Measurements from ENCODE around the gene FREM3.

Gene FREM3

GRCh38 chr4:143658336-143658735 is 42.1 kb downstream of the FREM3 start:
- no peak for DNase-seq

GRCh38 chr4:143654571-143654970 is 45.9 kb downstream of the FREM3 start:
- no peak for DNase-seq

GRCh38 chr4:143653031-143653430 is 47.4 kb downstream of the FREM3 start:
- peak; percentile 2 for DNase-seq

- DNase-seq, result no peak
Measured at GRCh38 chr4:143643399-143643798, 57.1 kb downstream of the FREM3 start.

GRCh38 chr4:143642611-143643010 is 57.9 kb downstream of the FREM3 start:
- DNase-seq, result no peak

GRCh38 chr4:143641361-143641760 is 59.1 kb downstream of the FREM3 start:
- no peak for DNase-seq

GRCh38 chr4:143634763-143635162 is 65.7 kb downstream of the FREM3 start:
- no peak for DNase-seq

GRCh38 chr4:143633833-143634232 is 66.6 kb downstream of the FREM3 start:
- DNase-seq, result no peak

GRCh38 chr4:143626134-143626911 is 74.2 kb downstream of the FREM3 start:
- peak; percentile 59 for DNase-seq

- no peak for DNase-seq
Measured at GRCh38 chr4:143625632-143626031, 74.8 kb downstream of the FREM3 start.

GRCh38 chr4:143623896-143624295 is 76.6 kb downstream of the FREM3 start:
- no peak for DNase-seq

- DNase-seq, result no peak
Measured at GRCh38 chr4:143618811-143619210, 81.7 kb downstream of the FREM3 start.

- peak; percentile 12 for DNase-seq
Measured at GRCh38 chr4:143617994-143618679, 82.3 kb downstream of the FREM3 start.

- peak; percentile 66 for DNase-seq
Measured at GRCh38 chr4:143616771-143617170, 83.7 kb downstream of the FREM3 start.

GRCh38 chr4:143609492-143609891 is 91.0 kb downstream of the FREM3 start:
- no peak for DNase-seq

- DNase-seq, result no peak
Measured at GRCh38 chr4:143606480-143606879, 94.0 kb downstream of the FREM3 start.

GRCh38 chr4:143599827-143600226 is 100.6 kb downstream of the FREM3 start:
- DNase-seq, result no peak

- DNase-seq, result no peak
Measured at GRCh38 chr4:143598816-143599215, 101.7 kb downstream of the FREM3 start.

- no peak for DNase-seq
Measured at GRCh38 chr4:143597276-143597675, 103.2 kb downstream of the FREM3 start.

GRCh38 chr4:143587703-143588102 is 112.8 kb downstream of the FREM3 start:
- no peak for DNase-seq

GRCh38 chr4:143586080-143586479 is 114.4 kb downstream of the FREM3 start:
- DNase-seq, result peak; percentile 27

GRCh38 chr4:143585548-143585947 is 114.9 kb downstream of the FREM3 start:
- DNase-seq, result no peak

GRCh38 chr4:143581331-143581946 is 119.0 kb downstream of the FREM3 start:
- DNase-seq, result no peak

GRCh38 chr4:143575331-143575730 is 125.1 kb downstream of the FREM3 start:
- no peak for DNase-seq

Measured in fibroblast of upper back skin (primary cell).